BLaER1 (cell line): Measurements from ENCODE around the gene CABP4.
A peak's percentile ranks its signal among the peaks of the same experiment; 100 is the strongest.
"Not testable (repeated sequence)": the region's sequence is repeated elsewhere in the genome, so short reads cannot be mapped to it uniquely, and the experiment has no call there.

ENCODE experiments used
- H3K27ac ChIP-seq: shearing (Covaris generic); formaldehyde crosslinking; 2 replicates; pipeline ENCODE4 v1.8.1; 2022
- H3K27me3 ChIP-seq: shearing (Covaris generic); formaldehyde crosslinking; 2 replicates; pipeline ENCODE4 v1.8.1; 2022
- H3K36me3 ChIP-seq: shearing (Covaris generic); formaldehyde crosslinking; 2 replicates; pipeline ENCODE4 v1.8.1; 2022
- H3K4me1 ChIP-seq: shearing (Covaris generic); formaldehyde crosslinking; 2 replicates; pipeline ENCODE4 v1.8.1; 2022
- H3K4me2 ChIP-seq: shearing (Covaris generic); formaldehyde crosslinking; 2 replicates; pipeline ENCODE4 v1.8.1; 2022
- H3K4me3 ChIP-seq: shearing (Covaris generic); formaldehyde crosslinking; 2 replicates; pipeline ENCODE4 v1.8.1; 2022
- H3K9ac ChIP-seq: shearing (Covaris generic); formaldehyde crosslinking; 2 replicates; pipeline ENCODE4 v1.8.1; 2022
- H3K9me3 ChIP-seq: shearing (Covaris generic); formaldehyde crosslinking; 2 replicates; pipeline ENCODE4 v1.8.1; 2022
- H4K20me1 ChIP-seq: shearing (Covaris generic); formaldehyde crosslinking; 2 replicates; pipeline ENCODE4 v1.8.1; 2022
- Cebpa-rat ChIP-seq: shearing (Covaris generic); IDR thresholded peaks from 2 replicates; pipeline ENCODE4 v1.8.1; 2022

CABP4 gene

GRCh38 chr11:67464411-67465188 is 9.4 kb downstream of the CABP4 start:
- peak overlapping the region; percentile 86 for H3K9ac ChIP-seq
- peaks cover 64% of the 10 kb centered on the region for H3K4me1 ChIP-seq
- no peaks in the 10 kb centered on the region for H3K27me3 ChIP-seq
- peak overlapping the region; percentile 97 for H3K4me2 ChIP-seq
- no peaks in the 10 kb centered on the region for H3K36me3 ChIP-seq
- H4K20me1 ChIP-seq, result no peaks in the 10 kb centered on the region
- peak overlapping the region; percentile 74 for H3K4me3 ChIP-seq
- H3K27ac ChIP-seq, result peak overlapping the region; percentile 95
- H3K9me3 ChIP-seq, result no peaks in the 10 kb centered on the region
- no peak for TF ChIP-seq Cebpa-rat

- no peak for TF ChIP-seq Cebpa-rat
- no peaks in the 10 kb centered on the region for H3K9me3 ChIP-seq
- H3K36me3 ChIP-seq, result no peaks in the 10 kb centered on the region
- peak overlapping the region; percentile 95 for H3K27ac ChIP-seq
- no peaks in the 10 kb centered on the region for H4K20me1 ChIP-seq
- H3K4me2 ChIP-seq, result peak overlapping the region; percentile 97
- no peaks in the 10 kb centered on the region for H3K27me3 ChIP-seq
- peak overlapping the region; percentile 86 for H3K9ac ChIP-seq
- peaks cover 63% of the 10 kb centered on the region for H3K4me1 ChIP-seq
- H3K4me3 ChIP-seq, result peak overlapping the region; percentile 74
Measured at GRCh38 chr11:67465189-67465510, 10.0 kb downstream of the CABP4 start.

GRCh38 chr11:67465530-67465929 is 10.4 kb downstream of the CABP4 start:
- H3K4me3 ChIP-seq, result peak overlapping the region; percentile 74; the same call in 1 of the 2 replicates
- H3K9ac ChIP-seq, result peak overlapping the region; percentile 86; the same call in 1 of the 2 replicates
- not testable (repeated sequence) for H3K9me3 ChIP-seq, H3K36me3 ChIP-seq, H4K20me1 ChIP-seq, H3K27me3 ChIP-seq
- H3K27ac ChIP-seq, result peak overlapping the region; percentile 95
- H3K4me1 ChIP-seq, result peaks cover 61% of the 10 kb centered on the region
- peak overlapping the region; percentile 97 for H3K4me2 ChIP-seq

GRCh38 chr11:67466367-67466766 is 11.2 kb downstream of the CABP4 start:
- H3K9ac ChIP-seq, result peak overlapping the region; percentile 1; the same call in 1 of the 2 replicates
- H3K4me3 ChIP-seq, result no peak overlapping the region
- no peaks in the 10 kb centered on the region for H3K36me3 ChIP-seq
- no peaks in the 10 kb centered on the region for H3K27me3 ChIP-seq
- H3K4me1 ChIP-seq, result peaks cover 63% of the 10 kb centered on the region
- peak overlapping the region; percentile 97 for H3K4me2 ChIP-seq
- peak overlapping the region; percentile 32; the same call in 1 of the 2 replicates for H3K27ac ChIP-seq
- H4K20me1 ChIP-seq, result no peaks in the 10 kb centered on the region
- no peak for TF ChIP-seq Cebpa-rat
- H3K9me3 ChIP-seq, result no peaks in the 10 kb centered on the region

- no peak for TF ChIP-seq Cebpa-rat
- Histone ChIP-seq H3K9me3 (no peaks in the 10 kb centered on the region), H3K27ac (peak overlapping the region; percentile 32; the same call in 1 of the 2 replicates), H4K20me1 (no peaks in the 10 kb centered on the region), H3K27me3 (no peaks in the 10 kb centered on the region), H3K4me3 (no peak overlapping the region; the same call in 1 of the 2 replicates), H3K36me3 (no peaks in the 10 kb centered on the region), H3K9ac (peak overlapping the region; percentile 91), H3K4me1 (peaks cover 66% of the 10 kb centered on the region), H3K4me2 (peak overlapping the region; percentile 97)
Measured at GRCh38 chr11:67466962-67467771, 12.0 kb downstream of the CABP4 start.

- no peaks in the 10 kb centered on the region for H4K20me1 ChIP-seq
- peak overlapping the region; percentile 84 for H3K27ac ChIP-seq
- H3K27me3 ChIP-seq, result no peaks in the 10 kb centered on the region
- no peak for TF ChIP-seq Cebpa-rat
- peak overlapping the region; percentile 97 for H3K4me2 ChIP-seq
- H3K36me3 ChIP-seq, result no peaks in the 10 kb centered on the region
- H3K9ac ChIP-seq, result peak overlapping the region; percentile 91
- peaks cover 63% of the 10 kb centered on the region for H3K4me1 ChIP-seq
- no peaks in the 10 kb centered on the region for H3K9me3 ChIP-seq
- peak overlapping the region; percentile 91 for H3K4me3 ChIP-seq
Measured at GRCh38 chr11:67468056-67468455, 12.9 kb downstream of the CABP4 start.

GRCh38 chr11:67468456-67468758 is 13.3 kb downstream of the CABP4 start:
- Histone ChIP-seq H4K20me1 (no peaks in the 10 kb centered on the region), H3K9ac (peak overlapping the region; percentile 91), H3K4me3 (peak overlapping the region; percentile 91), H3K4me2 (peak overlapping the region; percentile 97), H3K9me3 (no peaks in the 10 kb centered on the region), H3K36me3 (no peaks in the 10 kb centered on the region), H3K27ac (peak overlapping the region; percentile 84), H3K4me1 (peaks cover 62% of the 10 kb centered on the region), H3K27me3 (no peaks in the 10 kb centered on the region)
- no peak for TF ChIP-seq Cebpa-rat

GRCh38 chr11:67468759-67469507 is 13.8 kb downstream of the CABP4 start, which contains the start of gene TMEM134:
TMEM134 (minus strand) TSS chr11:67469251; CDS start chr11:67469192, 59 bp downstream.
- Histone ChIP-seq H3K4me2 (peak within 1 kb of the TSS; percentile 97), H3K9me3 (no peaks in the 10 kb centered on the region), H3K4me3 (peak within 1 kb of the TSS; percentile 91), H3K9ac (peak within 1 kb of the TSS; percentile 91), H3K27ac (peak within 1 kb of the TSS; percentile 84), H4K20me1 (no peaks in the 10 kb centered on the region), H3K27me3 (no peaks in the 10 kb centered on the region), H3K36me3 (no peaks in the 10 kb centered on the region), H3K4me1 (peaks cover 62% of the 10 kb centered on the region)
- TF ChIP-seq Cebpa-rat, result no peak

GRCh38 chr11:67469508-67469811 is 14.3 kb downstream of the CABP4 start:
- Histone ChIP-seq H3K27ac (peak overlapping the region; percentile 69), H3K9ac (peak overlapping the region; percentile 68), H3K36me3 (no peaks in the 10 kb centered on the region), H3K9me3 (no peaks in the 10 kb centered on the region), H3K4me1 (peaks cover 61% of the 10 kb centered on the region), H3K27me3 (no peaks in the 10 kb centered on the region), H4K20me1 (no peaks in the 10 kb centered on the region), H3K4me2 (peak overlapping the region; percentile 80), H3K4me3 (peak overlapping the region; percentile 91)
- no peak for TF ChIP-seq Cebpa-rat
